ENCODE data around the gene KIAA1549. TPM values are rescaled to one million over a fixed set of nuclear protein-coding genes. Genes with fewer than 3 reads are reported as not detected.
"Not testable (repeated sequence)": the region's sequence is repeated elsewhere in the genome, so short reads cannot be mapped to it uniquely, and the experiment has no call there.

KIAA1549 gene
- total and polyA plus RNA-seq, 7 donors = 0.46 to 4.4 (median 1.4) TPM

GRCh38 chr7:138945154-138945553 is 36.0 kb downstream of the KIAA1549 start:
- Histone ChIP-seq H3K9me3 (no peaks in the 10 kb centered on the region), H3K27me3 (ENCODE audit: insufficient read depth in 3 of 3, low read length in 2 of 3) (no peaks in the 10 kb centered on the region), H3K27ac (no peak overlapping the region), H3K36me3 (ENCODE audit: insufficient read depth in 1 of 2, low read depth in 1 of 2) (no peaks in the 10 kb centered on the region), H3K4me3 (no peak overlapping the region), H3K4me1 (no peaks in the 10 kb centered on the region)
- no peak for ATAC-seq
- WGBS, 3 donors = 73 to 78% (median 78%) methylated on average over 3 of the region's 3 CpGs
- no peak for DNase-seq
- intact Hi-C loops (cut with DNase I) = no loop called here
- TF ChIP-seq CTCF (IDR thresholded peaks at IDR 0.05) = no peak

- Histone ChIP-seq H3K27ac (no peak overlapping the region), H3K4me1 (no peaks in the 10 kb centered on the region), H3K4me3 (no peak overlapping the region), H3K27me3 (ENCODE audit: insufficient read depth in 3 of 3, low read length in 2 of 3) (no peaks in the 10 kb centered on the region), H3K36me3 (ENCODE audit: insufficient read depth in 1 of 2, low read depth in 1 of 2) (no peaks in the 10 kb centered on the region), H3K9me3 (no peaks in the 10 kb centered on the region)
- DNase-seq (no peak), ATAC-seq (no peak)
- intact Hi-C loops (cut with DNase I) = no loop called here
- 87 to 95% (median 91%) methylated on average over 2 of the region's 2 CpGs for WGBS, 3 donors
- TF ChIP-seq CTCF (IDR thresholded peaks at IDR 0.05) = no peak
Measured at GRCh38 chr7:138944592-138944991, 36.6 kb downstream of the KIAA1549 start.

GRCh38 chr7:138943061-138943460 is 38.1 kb downstream of the KIAA1549 start:
- Histone ChIP-seq H3K27me3 (ENCODE audit: insufficient read depth in 3 of 3, low read length in 2 of 3) (no peaks in the 10 kb centered on the region), H3K4me3 (no peak overlapping the region), H3K4me1 (no peaks in the 10 kb centered on the region), H3K36me3 (ENCODE audit: insufficient read depth in 1 of 2, low read depth in 1 of 2) (no peaks in the 10 kb centered on the region), H3K27ac (no peak overlapping the region), H3K9me3 (no peaks in the 10 kb centered on the region)
- WGBS, 3 donors = 83% methylated on average over 11 of the region's 11 CpGs
- ATAC-seq = no peak
- no peak for TF ChIP-seq CTCF (IDR thresholded peaks at IDR 0.05)
- no peak for DNase-seq
- intact Hi-C loops (cut with DNase I) = no loop called here

- H3K4me1 ChIP-seq = no peaks in the 10 kb centered on the region
- no peaks in the 10 kb centered on the region for H3K36me3 ChIP-seq (ENCODE audit: insufficient read depth in 1 of 2, low read depth in 1 of 2)
- no peaks in the 10 kb centered on the region for H3K27me3 ChIP-seq (ENCODE audit: insufficient read depth in 3 of 3, low read length in 2 of 3)
- no peaks in the 10 kb centered on the region for H3K9me3 ChIP-seq
- no peak for DNase-seq
- ATAC-seq = no peak
- TF ChIP-seq CTCF (IDR thresholded peaks at IDR 0.05) = no peak
- no peak overlapping the region for H3K27ac ChIP-seq
- intact Hi-C loops (cut with DNase I) = no loop called here
- 79 to 85% (median 82%) methylated on average over 4 of the region's 4 CpGs for WGBS, 3 donors
- H3K4me3 ChIP-seq = no peak overlapping the region
Measured at GRCh38 chr7:138941545-138941944, 39.6 kb downstream of the KIAA1549 start.

- H3K27ac ChIP-seq; H3K4me3 ChIP-seq; H3K27me3 ChIP-seq (ENCODE audit: insufficient read depth in 3 of 3, low read length in 2 of 3); H3K36me3 ChIP-seq (ENCODE audit: insufficient read depth in 1 of 2, low read depth in 1 of 2); H3K9me3 ChIP-seq; intact Hi-C loops (cut with DNase I); DNase-seq; H3K4me1 ChIP-seq; ATAC-seq: not testable (repeated sequence)
- WGBS, 3 donors = 78 to 89% (median 84%) methylated on average over 1 of the region's 1 CpG
Measured at GRCh38 chr7:138940602-138941001, 40.6 kb downstream of the KIAA1549 start.

Data from psoas muscle (tissue), 8 donors.